Neural cell (in vitro differentiated cells): Measurements from ENCODE around the gene CD58. TPM values are rescaled to one million over a fixed set of nuclear protein-coding genes. Genes with fewer than 3 reads are reported as not detected.

Experiments used
- H2AFZ ChIP-seq: fragments of 200-600, 300-800 bp; sonication (generic), shearing (Covaris generic); 2 replicates; pipeline ENCODE4 v1.6.0; 2014; ENCODE audit warnings: low read depth, mild to moderate bottlenecking, antibody characterized with exemption, low read length, moderate library complexity
- H3F3A ChIP-seq: fragments of 200-600 bp; shearing (Covaris generic); 2 replicates; pipeline ENCODE4 v1.6.1; 2016; ENCODE audit warnings: mild to moderate bottlenecking, moderate library complexity, mixed read lengths, antibody characterized with exemption, low read length; ENCODE audit not compliant: insufficient read depth, poor library complexity, severe bottlenecking
- H3K27ac ChIP-seq: fragments of 200-600, 300-800 bp; sonication (generic), shearing (Covaris generic); 2 replicates; pipeline ENCODE4 v1.5.1; 2014; ENCODE audit warnings: mild to moderate bottlenecking, low read length, moderate library complexity
- H3K27me3 ChIP-seq: fragments of 300-800, 200-600 bp; sonication (generic), shearing (Covaris generic); 2 replicates; pipeline ENCODE4 v1.6.0; 2014; ENCODE audit warnings: mild to moderate bottlenecking, low read depth, low read length, moderate library complexity; ENCODE audit not compliant: insufficient read depth
- H3K36me3 ChIP-seq: fragments of 300-800, 200-600 bp; sonication (generic), shearing (Covaris generic); 2 replicates; pipeline ENCODE4 v1.5.1; 2014; ENCODE audit warnings: mild to moderate bottlenecking, antibody characterized with exemption, low read length, moderate library complexity; ENCODE audit not compliant: insufficient read depth
- H3K4me2 ChIP-seq: fragments of 300-800, 200-600 bp; sonication (generic), shearing (Covaris generic); 2 replicates; pipeline ENCODE4 v1.6.0; 2014; ENCODE audit warnings: mild to moderate bottlenecking, low read length
- H3K4me3 ChIP-seq: fragments of 300-800, 200-600 bp; sonication (generic), shearing (Covaris generic); 2 replicates; pipeline ENCODE4 v1.5.1; 2014; ENCODE audit warnings: mild to moderate bottlenecking, low read length, moderate library complexity
- H3K79me2 ChIP-seq: fragments of 200-600 bp; shearing (Covaris generic); replicated peaks from 2 replicates; pipeline ENCODE4 v1.6.0; 2014; ENCODE audit warnings: mild to moderate bottlenecking, low read length, moderate library complexity; ENCODE audit not compliant: insufficient read depth
- H3K9ac ChIP-seq: fragments of 300-800, 200-600 bp; sonication (generic), shearing (Covaris generic); 2 replicates; pipeline ENCODE4 v1.6.1; 2016; ENCODE audit warnings: mild to moderate bottlenecking, low read length, mixed read lengths
- H3K9me2 ChIP-seq: fragments of 200-600 bp; shearing (Covaris generic); 2 replicates; pipeline ENCODE4 v1.6.1; 2016; ENCODE audit warnings: mild to moderate bottlenecking, low read length, mixed read lengths; ENCODE audit not compliant: insufficient read depth
- H3K9me3 ChIP-seq: fragments of 200-600, 300-800 bp; sonication (generic), shearing (Covaris generic); 2 replicates; pipeline ENCODE4 v1.6.1; 2016; ENCODE audit warnings: mild to moderate bottlenecking, mixed run types, low read length, moderate library complexity, mixed read lengths
- H4K20me1 ChIP-seq: fragments of 200-600 bp; shearing (Covaris generic); 2 replicates; pipeline ENCODE4 v1.6.1; 2016; ENCODE audit warnings: mild to moderate bottlenecking, mixed run types; ENCODE audit not compliant: insufficient read depth
- EP300 ChIP-seq: fragments of 450-650 bp; conservative IDR thresholded peaks from 2 replicates; pipeline ENCODE4 v1.6.1; 2014; ENCODE audit warnings: antibody characterized with exemption, mild to moderate bottlenecking, moderate library complexity; ENCODE audit not compliant: poor library complexity, severe bottlenecking
- EZH2 ChIP-seq: fragments of 200-600, 300-800 bp; shearing (Covaris generic), sonication (generic); IDR thresholded peaks from 2 replicates; pipeline ENCODE4 v1.6.1; 2014; ENCODE audit warnings: antibody characterized with exemption, low read length, borderline replicate concordance, mild to moderate bottlenecking; ENCODE audit not compliant: insufficient read depth, poor library complexity, severe bottlenecking
- MXI1 ChIP-seq: fragments of 450-650 bp; conservative IDR thresholded peaks from 2 replicates; pipeline ENCODE4 v1.6.1; 2014; ENCODE audit warnings: antibody characterized with exemption, mild to moderate bottlenecking; ENCODE audit not compliant: poor library complexity, severe bottlenecking
- POLR2AphosphoS5 ChIP-seq: IDR thresholded peaks from 2 replicates; pipeline ENCODE4 v1.6.1; 2012
- RAD21 ChIP-seq: fragments of 450-650 bp; conservative IDR thresholded peaks from 2 replicates; pipeline ENCODE4 v1.6.1; 2014; ENCODE audit warnings: antibody characterized with exemption, mild to moderate bottlenecking, moderate library complexity
- REST ChIP-seq: IDR thresholded peaks from 2 replicates; pipeline ENCODE4 v1.6.1; 2012; ENCODE audit warnings: borderline replicate concordance
- SMC3 ChIP-seq: fragments of 450-650 bp; conservative IDR thresholded peaks from 2 replicates; pipeline ENCODE4 v1.6.1; 2014; ENCODE audit warnings: antibody characterized with exemption, mild to moderate bottlenecking, moderate library complexity; ENCODE audit not compliant: poor library complexity
- TAF1 ChIP-seq: IDR thresholded peaks from 2 replicates; pipeline ENCODE4 v1.6.1; 2012; ENCODE audit warnings: low read depth
- polyA plus RNA-seq: library from polyadenylated mRNA; depleted of rRNA; stranded (reverse); fragments of >200 nt; gene quantifications from 2 replicates; pipeline ENCODE4 v1.2.3, GENCODE V29; 2014
- TF ChIP-seq, protein P1 (sequence below): fragments of 450-650 bp; IDR thresholded peaks from 2 replicates; pipeline ENCODE4 v1.5.1; 2014; ENCODE audit warnings: antibody characterized with exemption, mild to moderate bottlenecking, moderate library complexity; ENCODE audit not compliant: poor library complexity, severe bottlenecking

Gene CD58
- polyA plus RNA-seq, 1 donor from 2014 or later = 1.8 TPM

DNA sequence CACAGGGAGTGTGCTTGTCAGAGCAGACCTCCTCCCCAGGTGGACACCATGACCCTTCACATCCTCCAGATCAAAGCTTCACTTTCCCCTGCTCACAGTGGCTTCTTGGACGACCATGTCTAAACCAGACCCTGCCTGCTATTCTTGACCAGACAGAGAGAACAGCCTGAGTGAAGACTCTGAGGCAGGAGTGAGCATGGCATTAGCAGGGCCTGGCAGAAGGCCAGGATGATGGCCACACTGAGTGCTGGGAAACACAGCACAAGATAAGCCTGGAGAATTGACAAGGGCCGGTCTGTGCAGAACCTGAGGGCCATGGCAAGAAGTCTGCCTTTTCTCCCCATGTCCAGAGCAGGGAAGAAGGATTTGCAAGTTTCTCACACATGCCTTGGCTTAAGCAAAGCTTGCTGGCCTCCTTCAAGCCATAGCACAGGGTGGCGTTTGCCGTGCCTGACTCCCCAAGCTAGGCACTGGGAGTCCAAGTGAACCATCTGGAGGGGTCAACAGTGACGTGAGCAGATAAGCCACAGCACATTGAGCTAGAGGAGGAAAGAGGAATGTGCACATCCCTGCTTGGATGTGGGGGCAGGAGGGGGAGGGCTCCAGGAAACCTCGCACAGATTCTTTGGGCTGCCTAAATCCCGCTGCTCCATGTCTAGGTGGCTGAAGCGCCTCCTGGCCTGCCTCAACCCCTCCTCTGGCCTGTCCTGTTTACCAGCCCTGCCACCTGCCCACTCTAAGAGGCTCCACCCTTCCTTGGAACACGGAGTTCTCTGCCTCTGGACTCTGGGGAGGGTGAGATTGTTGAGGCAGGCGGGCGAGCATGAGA is 87.1 kb downstream of the CD58 start:
- Histone ChIP-seq H3K27ac (no peak overlapping the region), H4K20me1 (no peaks in the 10 kb centered on the region), H3K4me3 (no peak overlapping the region), H3K9me3 (no peaks in the 10 kb centered on the region), H3K36me3 (no peaks in the 10 kb centered on the region), H3K27me3 (no peaks in the 10 kb centered on the region), H2AFZ (no peak overlapping the region), H3K9ac (no peak overlapping the region), H3F3A (no peaks in the 10 kb centered on the region), H3K79me2 (no peaks in the 10 kb centered on the region), H3K9me2 (no peaks in the 10 kb centered on the region), H3K4me2 (no peak overlapping the region)
- TF ChIP-seq POLR2AphosphoS5 (no peak), REST (no peak), SMC3 (no peak), MXI1 (no peak), EZH2 (no peak), RAD21 (no peak), TAF1 (no peak), EP300 (no peak)
- TF ChIP-seq, protein P1, sequence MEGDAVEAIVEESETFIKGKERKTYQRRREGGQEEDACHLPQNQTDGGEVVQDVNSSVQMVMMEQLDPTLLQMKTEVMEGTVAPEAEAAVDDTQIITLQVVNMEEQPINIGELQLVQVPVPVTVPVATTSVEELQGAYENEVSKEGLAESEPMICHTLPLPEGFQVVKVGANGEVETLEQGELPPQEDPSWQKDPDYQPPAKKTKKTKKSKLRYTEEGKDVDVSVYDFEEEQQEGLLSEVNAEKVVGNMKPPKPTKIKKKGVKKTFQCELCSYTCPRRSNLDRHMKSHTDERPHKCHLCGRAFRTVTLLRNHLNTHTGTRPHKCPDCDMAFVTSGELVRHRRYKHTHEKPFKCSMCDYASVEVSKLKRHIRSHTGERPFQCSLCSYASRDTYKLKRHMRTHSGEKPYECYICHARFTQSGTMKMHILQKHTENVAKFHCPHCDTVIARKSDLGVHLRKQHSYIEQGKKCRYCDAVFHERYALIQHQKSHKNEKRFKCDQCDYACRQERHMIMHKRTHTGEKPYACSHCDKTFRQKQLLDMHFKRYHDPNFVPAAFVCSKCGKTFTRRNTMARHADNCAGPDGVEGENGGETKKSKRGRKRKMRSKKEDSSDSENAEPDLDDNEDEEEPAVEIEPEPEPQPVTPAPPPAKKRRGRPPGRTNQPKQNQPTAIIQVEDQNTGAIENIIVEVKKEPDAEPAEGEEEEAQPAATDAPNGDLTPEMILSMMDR = no peak

DNA sequence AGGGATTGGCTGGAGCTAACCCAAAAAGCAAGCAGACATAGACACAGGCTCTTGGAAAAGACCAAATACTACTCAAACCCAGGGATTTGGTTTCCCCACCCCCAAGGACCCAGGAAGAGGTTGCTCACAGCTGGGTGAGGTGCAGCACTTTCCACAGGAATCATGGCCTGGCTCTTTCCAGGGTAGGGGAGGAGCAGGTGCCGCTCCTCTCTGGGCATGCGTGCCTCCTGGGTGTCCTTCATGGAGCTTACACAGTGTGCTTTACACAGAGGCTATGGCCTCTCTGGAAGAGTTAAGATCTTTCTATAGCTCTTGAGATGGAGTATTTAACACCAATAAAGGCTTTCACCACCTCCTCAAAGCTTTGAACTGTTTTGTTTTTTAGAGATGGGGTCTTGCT is 88.3 kb downstream of the CD58 start:
- Histone ChIP-seq H3F3A (no peaks in the 10 kb centered on the region), H3K36me3 (no peaks in the 10 kb centered on the region)
- TF ChIP-seq RAD21 = no peak
- no peak for TF ChIP-seq EZH2
- no peak for TF ChIP-seq SMC3
- no peak for TF ChIP-seq MXI1
- TF ChIP-seq, protein P1 = no peak
- TF ChIP-seq TAF1 = no peak
- no peak for TF ChIP-seq REST
- no peak for TF ChIP-seq POLR2AphosphoS5
- TF ChIP-seq EP300 = no peak

More for the DNA sequence above, 88.3 kb downstream of the CD58 start:
- no peak overlapping the region for H3K9ac ChIP-seq
- no peak overlapping the region for H2AFZ ChIP-seq
- no peaks in the 10 kb centered on the region for H3K27me3 ChIP-seq
- H3K4me3 ChIP-seq = no peak overlapping the region
- no peak overlapping the region for H3K27ac ChIP-seq
- H4K20me1 ChIP-seq = no peaks in the 10 kb centered on the region
- no peaks in the 10 kb centered on the region for H3K79me2 ChIP-seq
- H3K4me2 ChIP-seq = no peak overlapping the region
- H3K9me2 ChIP-seq = no peaks in the 10 kb centered on the region
- H3K9me3 ChIP-seq = no peaks in the 10 kb centered on the region
